ENCODE data around the gene SMPDL3B. TPM values are rescaled to one million over a fixed set of nuclear protein-coding genes. Genes with fewer than 3 reads are reported as not detected.

Gene SMPDL3B
- total RNA-seq, 6 experiments from 2014 or later, result 0.14 to 1.1 (median 0.49) TPM; not detected in 2

DNA sequence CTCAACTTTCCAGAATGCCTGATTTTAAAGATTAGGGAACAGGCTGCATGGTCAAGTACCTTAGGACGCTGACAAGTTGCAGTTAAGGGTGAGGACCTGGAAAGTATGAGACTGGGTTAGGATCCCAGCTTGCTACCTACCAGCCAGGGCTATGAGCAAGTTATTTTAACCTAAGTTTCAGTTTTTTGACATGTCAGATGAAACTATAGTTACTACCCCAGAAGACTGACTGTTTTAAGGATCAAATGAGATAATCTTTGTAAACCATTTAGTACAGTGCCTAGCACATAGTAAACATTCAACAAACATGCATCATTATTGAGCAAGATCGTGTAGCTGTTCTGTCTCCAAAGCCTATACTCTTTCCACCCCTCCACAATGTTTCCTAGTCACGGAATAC lies 48.1 kb upstream of the SMPDL3B start:
- TF ChIP-seq, protein P1, sequence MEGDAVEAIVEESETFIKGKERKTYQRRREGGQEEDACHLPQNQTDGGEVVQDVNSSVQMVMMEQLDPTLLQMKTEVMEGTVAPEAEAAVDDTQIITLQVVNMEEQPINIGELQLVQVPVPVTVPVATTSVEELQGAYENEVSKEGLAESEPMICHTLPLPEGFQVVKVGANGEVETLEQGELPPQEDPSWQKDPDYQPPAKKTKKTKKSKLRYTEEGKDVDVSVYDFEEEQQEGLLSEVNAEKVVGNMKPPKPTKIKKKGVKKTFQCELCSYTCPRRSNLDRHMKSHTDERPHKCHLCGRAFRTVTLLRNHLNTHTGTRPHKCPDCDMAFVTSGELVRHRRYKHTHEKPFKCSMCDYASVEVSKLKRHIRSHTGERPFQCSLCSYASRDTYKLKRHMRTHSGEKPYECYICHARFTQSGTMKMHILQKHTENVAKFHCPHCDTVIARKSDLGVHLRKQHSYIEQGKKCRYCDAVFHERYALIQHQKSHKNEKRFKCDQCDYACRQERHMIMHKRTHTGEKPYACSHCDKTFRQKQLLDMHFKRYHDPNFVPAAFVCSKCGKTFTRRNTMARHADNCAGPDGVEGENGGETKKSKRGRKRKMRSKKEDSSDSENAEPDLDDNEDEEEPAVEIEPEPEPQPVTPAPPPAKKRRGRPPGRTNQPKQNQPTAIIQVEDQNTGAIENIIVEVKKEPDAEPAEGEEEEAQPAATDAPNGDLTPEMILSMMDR (IDR thresholded peaks at IDR 0.05), result no peak
- no peak for TF ChIP-seq POLR2A (IDR thresholded peaks at IDR 0.05)
- no peaks in the 10 kb centered on the region for H3K4me1 ChIP-seq

DNA sequence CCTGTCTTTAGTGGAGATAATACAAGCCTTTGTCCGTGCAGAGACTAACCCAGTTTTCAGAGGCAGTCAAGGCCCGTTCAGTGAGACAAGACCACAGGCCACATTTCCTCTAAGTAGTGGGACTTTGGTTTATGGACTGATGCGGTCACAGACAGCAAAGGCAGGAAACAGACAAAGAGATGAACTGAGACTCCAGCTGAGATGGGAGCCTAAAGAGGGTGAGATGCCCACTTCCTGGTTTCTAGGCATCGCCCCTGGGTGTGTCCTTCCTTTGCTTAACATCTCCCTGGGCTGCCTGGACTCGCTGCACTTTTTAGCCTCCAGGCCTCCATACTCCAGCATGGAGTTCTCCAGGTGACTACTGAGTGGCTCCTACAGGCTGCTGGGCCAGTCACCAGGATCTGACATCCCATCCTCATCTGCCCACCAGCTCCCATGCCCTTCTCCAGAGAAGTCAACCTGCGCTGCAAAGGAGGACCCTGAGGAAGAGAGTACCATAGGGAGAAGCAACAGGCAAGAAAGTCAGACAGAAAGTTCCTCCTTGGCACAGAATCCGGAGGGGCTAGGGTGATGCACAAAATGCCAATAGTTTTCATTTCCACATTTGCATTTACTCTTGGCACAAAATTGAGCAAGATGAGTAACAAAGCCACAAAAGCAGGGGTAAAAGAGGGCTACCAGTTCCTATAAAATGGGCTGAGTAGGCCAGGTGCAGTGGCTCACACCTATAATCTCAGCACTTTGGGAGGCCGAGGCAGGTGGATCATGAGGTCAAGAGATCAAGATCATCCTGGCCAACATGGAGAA lies 47.4 kb upstream of the SMPDL3B start:
- intact Hi-C loops (cut with DNase I), result no loop called here
- 69% methylated on average over 6 of the region's 8 CpGs for WGBS (ENCODE audit: insufficient coverage, low coverage, low lambda C conversion rate, missing lambda C conversion rate)
- Histone ChIP-seq H3K27me3 (no peaks in the 10 kb centered on the region), H3K27ac (peak overlapping the region; percentile 1 to 73 (median 33)), H3K36me3 (peaks cover 0 to 27% (median 3%) of the 10 kb centered on the region in 4 donors), H3K9me3 (no peaks in the 10 kb centered on the region), H3K4me1 (no peaks in the 10 kb centered on the region), H3K4me3 (no peak overlapping the region)
- TF ChIP-seq, protein P1 (IDR thresholded peaks at IDR 0.05), result no peak
- no peak for TF ChIP-seq POLR2A (IDR thresholded peaks at IDR 0.05)
- DNase-seq, result no peak
- peak in 2 of 4 donors; percentile 9 to 15 for ATAC-seq

More for the DNA sequence above, 48.1 kb upstream of the SMPDL3B start:
- peaks cover 0 to 21% (median 3%) of the 10 kb centered on the region in 4 donors for H3K36me3 ChIP-seq
- intact Hi-C loops (cut with DNase I), result no loop called here
- DNase-seq, result no peak
- peak overlapping the region; percentile 1 to 73 (median 33) for H3K27ac ChIP-seq
- ATAC-seq, result no peak
- H3K27me3 ChIP-seq, result no peaks in the 10 kb centered on the region
- H3K9me3 ChIP-seq, result no peaks in the 10 kb centered on the region
- H3K4me3 ChIP-seq, result no peak overlapping the region
- 77% methylated on average over 3 of the region's 3 CpGs for WGBS (ENCODE audit: insufficient coverage, low coverage, low lambda C conversion rate, missing lambda C conversion rate)

- TF ChIP-seq, protein P1 (IDR thresholded peaks at IDR 0.05), result no peak
- TF ChIP-seq POLR2A (IDR thresholded peaks at IDR 0.05), result no peak
- ATAC-seq (no peak), DNase-seq (no peak)
- intact Hi-C loops (cut with DNase I), result no loop called here
- peaks cover 0 to 48% (median 13%) of the 10 kb centered on the region in 4 donors for H3K36me3 ChIP-seq
- H3K27me3 ChIP-seq, result no peaks in the 10 kb centered on the region
- peak overlapping the region in 1 of 3 donors; percentile 33 for H3K27ac ChIP-seq
- H3K4me3 ChIP-seq, result no peak overlapping the region
- WGBS (ENCODE audit: insufficient coverage, low coverage, low lambda C conversion rate, missing lambda C conversion rate), result 83% methylated on average over 2 of the region's 3 CpGs
- no peaks in the 10 kb centered on the region for H3K9me3 ChIP-seq
- H3K4me1 ChIP-seq, result no peaks in the 10 kb centered on the region
These were observed 45.3 kb upstream of the SMPDL3B start for GRCh38 chr1:27889506-27889905.

DNA sequence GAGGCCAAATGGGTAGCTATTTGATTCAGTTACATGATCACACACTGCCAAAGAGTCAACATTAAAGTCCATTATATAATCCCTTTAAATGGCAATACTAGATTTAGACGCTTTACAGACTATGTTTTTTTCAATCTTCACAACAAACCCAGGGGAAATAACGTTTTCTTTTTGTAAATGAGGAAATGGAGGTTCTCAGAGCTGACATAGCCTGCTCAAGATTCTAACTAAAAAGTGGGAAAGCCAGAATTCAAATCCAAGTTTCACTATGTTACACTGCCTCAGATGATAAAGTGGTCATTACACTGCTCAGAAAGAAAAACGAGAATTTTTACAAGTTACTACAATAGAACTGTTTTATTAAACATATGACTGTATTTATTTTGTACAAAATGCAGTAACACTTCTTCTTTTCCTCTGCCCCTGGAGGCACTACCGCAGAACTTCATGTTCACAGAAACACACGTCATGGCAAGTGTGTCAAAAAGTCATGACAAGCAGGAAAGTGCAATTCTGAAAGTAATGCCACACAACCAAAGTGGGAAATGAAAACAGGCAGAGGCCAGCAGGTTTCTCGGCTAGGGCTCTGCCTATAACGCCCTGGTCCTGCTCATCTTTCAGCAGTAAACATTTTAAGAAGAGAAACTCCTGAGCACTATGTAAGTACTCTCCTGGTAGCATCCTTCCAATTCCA lies 43.5 kb upstream of the SMPDL3B start:
- WGBS (ENCODE audit: insufficient coverage, low coverage, low lambda C conversion rate, missing lambda C conversion rate), result 40% methylated on average over 6 of the region's 7 CpGs
- H3K27ac ChIP-seq, result peak overlapping the region; percentile 33 to 48 (median 47)
- no peak overlapping the region for H3K4me3 ChIP-seq
- no peaks in the 10 kb centered on the region for H3K9me3 ChIP-seq
- peaks cover 0 to 60% (median 23%) of the 10 kb centered on the region in 4 donors for H3K36me3 ChIP-seq
- intact Hi-C loops (cut with DNase I), result no loop called here
- no peaks in the 10 kb centered on the region for H3K4me1 ChIP-seq
- H3K27me3 ChIP-seq, result no peaks in the 10 kb centered on the region
- peak; percentile 56 to 66 (median 60) for ATAC-seq
- TF ChIP-seq, protein P1 (IDR thresholded peaks at IDR 0.05), result peak in 1 of 4 donors; percentile 8
- no peak for TF ChIP-seq POLR2A (IDR thresholded peaks at IDR 0.05)
- no peak for DNase-seq

All from right lobe of liver (tissue), 6 donors.